Activated CD8-positive, alpha-beta memory T cell treated with anti-CD3 and anti-CD28 coated beads, Interleukin-2, amount 10 ng/mL, durations not matched to agents 7 days and 5 days (primary cell): ENCODE results near the gene SPATA24. TPM values are rescaled to one million over a fixed set of nuclear protein-coding genes. Genes with fewer than 3 reads are reported as not detected.

Experiments
- ATAC-seq: fragments of 150-1000 bp; cut with Tn5 transposase; one replicate; pipeline ENCODE4 v1.10.0; 2021; ENCODE audit warnings: moderate library complexity
- CTCF ChIA-PET: fragments of 350-600 bp; sonication (Branson Sonifier 250); formaldehyde crosslinking; loops from one replicate; lab custom pipeline; 2021; ENCODE audit warnings: antibody characterized with exemption; lab: Charles Lee
- DNase-seq: peaks from one replicate; pipeline ENCODE4 v3.0.0-alpha.2; 2020
- H3K27ac Mint-ChIP-seq: one replicate; pipeline ENCODE4 v1.8.0; 2021; ENCODE audit warnings: mild to moderate bottlenecking, mixed read lengths
- H3K27me3 Mint-ChIP-seq: one replicate; pipeline ENCODE4 v1.8.0; 2021; ENCODE audit warnings: mixed read lengths
- H3K36me3 Mint-ChIP-seq: one replicate; pipeline ENCODE4 v1.8.0; 2021; ENCODE audit warnings: mild to moderate bottlenecking, mixed read lengths
- H3K4me1 Mint-ChIP-seq: one replicate; pipeline ENCODE4 v1.8.0; 2021; ENCODE audit warnings: mixed read lengths
- H3K4me3 Mint-ChIP-seq: one replicate; pipeline ENCODE4 v1.8.0; 2021; ENCODE audit warnings: mild to moderate bottlenecking, moderate library complexity, mixed read lengths
- H3K9me3 Mint-ChIP-seq: one replicate; pipeline ENCODE4 v1.8.0; 2022; ENCODE audit warnings: low read depth, mixed read lengths
- total RNA-seq, 2 experiments: library from RNA; stranded (reverse); gene quantifications; one replicate each; pipeline ENCODE4 v1.2.3, GENCODE V29; 2021

The SPATA24 gene
- total RNA-seq, 2 experiments from 2014 or later: 5.8 to 6.2 TPM

DNA sequence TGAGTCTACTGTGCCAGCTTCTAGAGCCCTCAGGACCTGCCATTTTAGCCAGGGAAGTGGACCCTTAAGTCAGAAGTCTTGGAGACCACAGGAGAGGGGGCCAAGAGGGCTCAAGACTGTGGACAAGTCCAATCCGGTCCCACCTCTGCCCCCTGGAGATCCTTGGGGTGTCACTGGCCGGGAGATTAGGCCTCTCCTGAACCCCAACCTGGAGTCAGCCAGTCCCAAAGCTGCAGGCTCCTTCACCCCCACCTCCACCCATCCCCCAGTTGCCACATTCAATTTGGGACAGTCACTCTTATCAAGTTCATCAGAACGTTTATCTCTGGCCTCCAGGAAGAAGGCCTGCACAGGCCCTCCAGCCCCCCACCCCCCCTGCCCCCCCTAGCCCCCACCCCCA lies 21.1 kb downstream of the SPATA24 start:
- Mint-ChIP-seq H3K4me3 (no peak overlapping the region), H3K27me3 (no peaks in the 10 kb centered on the region), H3K9me3 (no peaks in the 10 kb centered on the region), H3K27ac (no peak overlapping the region), H3K4me1 (peaks cover 49% of the 10 kb centered on the region), H3K36me3 (no peaks in the 10 kb centered on the region)
- DNase-seq: no peak
- CTCF ChIA-PET: interaction anchor here (1.2 to 1.9 kb wide), 2 partner anchors 41 to 96 kb away, joined by 3 to 5 read pairs; partner anchors contain the start of gene PAIP2
- ATAC-seq: no peak

- CTCF ChIA-PET: interaction anchor here (1.0 to 1.9 kb wide), 3 partner anchors 19 to 95 kb away, joined by 3 to 5 read pairs (median 3); partner anchors contain the start of gene PAIP2
- no peak for ATAC-seq
- no peak for DNase-seq
Observed at GRCh38 chr5:139381837-139382761, 21.8 kb downstream of the SPATA24 start.

GRCh38 chr5:139379626-139380449 lies 24.1 kb downstream of the SPATA24 start:
- DNase-seq (no peak), ATAC-seq (no peak)
- CTCF ChIA-PET: no interaction called here
- H3K27ac Mint-ChIP-seq: no peak overlapping the region
- H3K4me1 Mint-ChIP-seq: peaks cover 26% of the 10 kb centered on the region
- H3K4me3 Mint-ChIP-seq: no peak overlapping the region
- no peaks in the 10 kb centered on the region for H3K9me3 Mint-ChIP-seq
- H3K36me3 Mint-ChIP-seq: peaks cover 3% of the 10 kb centered on the region
- no peaks in the 10 kb centered on the region for H3K27me3 Mint-ChIP-seq

More at GRCh38 chr5:139381837-139382761, 21.8 kb downstream of the SPATA24 start:
- H3K4me3 Mint-ChIP-seq: no peak overlapping the region
- no peak overlapping the region for H3K27ac Mint-ChIP-seq
- no peaks in the 10 kb centered on the region for H3K9me3 Mint-ChIP-seq
- H3K4me1 Mint-ChIP-seq: peaks cover 47% of the 10 kb centered on the region
- no peaks in the 10 kb centered on the region for H3K27me3 Mint-ChIP-seq
- H3K36me3 Mint-ChIP-seq: peaks cover 3% of the 10 kb centered on the region

GRCh38 chr5:139378941-139379361 lies 24.9 kb downstream of the SPATA24 start:
- no peaks in the 10 kb centered on the region for H3K9me3 Mint-ChIP-seq
- DNase-seq (no peak), ATAC-seq (no peak)
- H3K4me3 Mint-ChIP-seq: no peak overlapping the region
- no peak overlapping the region for H3K27ac Mint-ChIP-seq
- CTCF ChIA-PET: interaction anchor here (2.2 kb wide), 1 partner anchor 12 kb away, joined by 7 read pairs; no protein-coding TSS in a partner anchor
- peaks cover 19% of the 10 kb centered on the region for H3K4me1 Mint-ChIP-seq
- no peaks in the 10 kb centered on the region for H3K27me3 Mint-ChIP-seq
- H3K36me3 Mint-ChIP-seq: peaks cover 3% of the 10 kb centered on the region

GRCh38 chr5:139378101-139378825 lies 25.6 kb downstream of the SPATA24 start:
- CTCF ChIA-PET: interaction anchor here (2.2 kb wide), 1 partner anchor 13 kb away, joined by 7 read pairs; no protein-coding TSS in a partner anchor
- no peak for DNase-seq
- Mint-ChIP-seq H3K27me3 (no peaks in the 10 kb centered on the region), H3K27ac (no peak overlapping the region), H3K36me3 (peaks cover 10% of the 10 kb centered on the region), H3K4me1 (peaks cover 16% of the 10 kb centered on the region), H3K4me3 (no peak overlapping the region), H3K9me3 (no peaks in the 10 kb centered on the region)
- no peak for ATAC-seq

DNA sequence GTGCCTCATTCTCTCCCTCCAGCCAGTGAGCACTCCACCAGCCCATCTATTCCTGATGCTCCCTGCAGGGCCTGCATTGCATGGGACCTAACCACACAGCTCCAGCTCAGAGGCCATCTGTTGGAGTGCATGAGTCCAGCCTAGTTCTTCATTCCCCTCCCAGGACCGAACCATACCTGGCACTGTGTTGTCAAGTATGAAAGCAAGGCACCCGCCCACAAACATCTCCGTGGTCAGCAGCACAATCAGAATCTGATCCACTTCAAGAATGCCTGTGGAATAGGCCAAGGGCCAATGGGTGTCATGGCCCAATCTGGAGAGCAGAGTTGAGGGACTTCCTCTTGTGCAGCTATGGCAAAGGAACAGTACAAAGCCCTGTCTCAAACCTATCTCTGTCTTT lies 26.7 kb downstream of the SPATA24 start:
- CTCF ChIA-PET: interaction anchor here (2.2 to 2.3 kb wide), 2 partner anchors 11 to 14 kb away, joined by 6 to 7 read pairs; no protein-coding TSS in a partner anchor
- DNase-seq: no peak
- H3K27me3 Mint-ChIP-seq: no peaks in the 10 kb centered on the region
- no peak for ATAC-seq
- H3K4me3 Mint-ChIP-seq: no peak overlapping the region
- peaks cover 13% of the 10 kb centered on the region for H3K36me3 Mint-ChIP-seq
- H3K9me3 Mint-ChIP-seq: no peaks in the 10 kb centered on the region
- no peak overlapping the region for H3K27ac Mint-ChIP-seq
- H3K4me1 Mint-ChIP-seq: peaks cover 20% of the 10 kb centered on the region

DNA sequence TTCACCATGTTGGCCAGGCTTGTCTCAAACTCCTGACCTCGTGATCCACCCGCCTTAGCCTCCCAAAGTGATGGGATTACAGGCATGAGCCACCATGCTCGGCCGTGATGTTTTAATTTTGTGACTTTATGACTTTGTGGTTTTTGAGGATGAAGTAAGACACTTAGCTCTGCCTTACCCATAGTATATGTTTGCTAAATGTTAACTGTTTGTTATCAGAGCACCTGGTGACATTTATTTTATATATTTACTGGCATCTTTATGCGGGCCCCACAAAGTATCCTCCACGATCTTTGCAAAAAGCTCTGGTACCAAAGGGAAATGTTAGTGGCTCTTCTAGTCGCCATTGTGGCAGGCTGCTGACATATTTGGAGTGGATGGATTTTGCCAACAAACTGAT lies 27.5 kb downstream of the SPATA24 start:
- H3K9me3 Mint-ChIP-seq: no peaks in the 10 kb centered on the region
- ATAC-seq (no peak), DNase-seq (no peak)
- no peaks in the 10 kb centered on the region for H3K27me3 Mint-ChIP-seq
- CTCF ChIA-PET: interaction anchor here (1.0 to 2.3 kb wide), 2 partner anchors 12 to 34 kb away, joined by 4 to 6 read pairs; partner anchors contain the start of gene PAIP2
- H3K4me1 Mint-ChIP-seq: peaks cover 28% of the 10 kb centered on the region
- no peak overlapping the region for H3K4me3 Mint-ChIP-seq
- H3K36me3 Mint-ChIP-seq: peaks cover 17% of the 10 kb centered on the region
- H3K27ac Mint-ChIP-seq: no peak overlapping the region

GRCh38 chr5:139374909-139375308 lies 29.0 kb downstream of the SPATA24 start:
- ATAC-seq (no peak), DNase-seq (no peak)
- no peak overlapping the region for H3K4me3 Mint-ChIP-seq
- H3K27ac Mint-ChIP-seq: no peak overlapping the region
- peaks cover 21% of the 10 kb centered on the region for H3K36me3 Mint-ChIP-seq
- H3K27me3 Mint-ChIP-seq: no peaks in the 10 kb centered on the region
- CTCF ChIA-PET: interaction anchor here (1.2 kb wide), 1 partner anchor 29 kb away, joined by 5 read pairs; no protein-coding TSS in a partner anchor
- H3K4me1 Mint-ChIP-seq: peaks cover 38% of the 10 kb centered on the region
- no peaks in the 10 kb centered on the region for H3K9me3 Mint-ChIP-seq

DNA sequence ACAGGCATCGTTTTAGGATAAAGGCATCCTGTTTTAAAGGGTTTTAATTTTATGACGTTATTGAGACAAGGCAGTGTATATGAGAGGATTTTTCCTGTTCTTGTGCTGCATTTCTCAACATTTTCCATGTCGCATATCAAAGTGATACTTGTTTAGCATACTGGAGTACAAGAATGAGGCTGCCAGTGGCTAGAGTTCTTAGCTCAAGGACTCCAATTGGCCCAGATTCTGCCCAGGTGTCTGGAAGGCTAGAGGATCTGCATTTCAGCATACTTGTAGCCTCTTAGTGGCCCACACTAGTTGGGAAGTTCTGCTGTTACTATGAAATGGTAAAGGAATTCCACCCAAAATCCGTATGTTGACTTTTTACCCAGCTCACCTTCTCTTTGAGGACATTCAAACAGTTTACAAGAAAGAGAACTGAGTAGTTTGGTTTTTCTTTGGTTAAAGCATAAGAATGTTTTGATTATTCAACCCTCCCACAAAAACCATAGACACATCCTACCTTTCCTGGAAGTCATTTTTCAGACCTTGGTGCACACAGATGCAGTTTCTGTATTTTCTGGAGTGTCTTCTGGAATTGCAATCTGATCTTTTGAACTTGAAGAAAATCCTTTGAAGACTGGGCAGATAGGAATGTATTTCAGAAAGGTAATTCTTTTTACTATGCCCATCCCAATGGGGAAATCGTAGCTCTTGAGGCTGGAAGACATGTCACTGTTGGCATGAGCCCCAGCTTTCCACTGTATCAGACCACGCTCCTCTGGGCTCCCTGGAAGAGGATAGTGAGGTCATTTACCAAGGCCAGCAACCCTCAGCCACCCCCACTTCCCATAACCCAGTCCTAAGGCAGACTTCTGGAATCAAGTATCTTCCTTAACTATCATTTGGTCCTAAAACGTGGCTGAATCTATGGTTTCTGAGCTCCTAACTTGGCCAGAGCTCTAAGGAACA lies 32.1 kb downstream of the SPATA24 start:
- Mint-ChIP-seq H3K27ac (peak overlapping the region; percentile 76), H3K27me3 (no peaks in the 10 kb centered on the region), H3K4me1 (peaks cover 30% of the 10 kb centered on the region), H3K9me3 (no peaks in the 10 kb centered on the region), H3K4me3 (peak overlapping the region; percentile 21), H3K36me3 (peaks cover 23% of the 10 kb centered on the region)
- CTCF ChIA-PET: interaction anchor here (1.0 to 2.0 kb wide), 3 partner anchors 12 to 40 kb away, joined by 3 to 4 read pairs (median 3); partner anchors contain the start of gene PAIP2
- no peak for DNase-seq
- peak; percentile 54 for ATAC-seq

- H3K36me3 Mint-ChIP-seq: peaks cover 40% of the 10 kb centered on the region
- no peak overlapping the region for H3K4me3 Mint-ChIP-seq
- peaks cover 30% of the 10 kb centered on the region for H3K4me1 Mint-ChIP-seq
- H3K27me3 Mint-ChIP-seq: no peaks in the 10 kb centered on the region
- DNase-seq (no peak), ATAC-seq (no peak)
- CTCF ChIA-PET: interaction anchor here (0.9 to 4.6 kb wide), 7 partner anchors 15 to 118 kb away, joined by 3 to 14 read pairs (median 5); partner anchors contain the start of gene PAIP2
- no peaks in the 10 kb centered on the region for H3K9me3 Mint-ChIP-seq
- H3K27ac Mint-ChIP-seq: no peak overlapping the region
Observed at GRCh38 chr5:139369181-139369580, 34.7 kb downstream of the SPATA24 start.

GRCh38 chr5:139368613-139369012 lies 35.3 kb downstream of the SPATA24 start:
- H3K4me3 Mint-ChIP-seq: no peak overlapping the region
- H3K4me1 Mint-ChIP-seq: peaks cover 31% of the 10 kb centered on the region
- H3K9me3 Mint-ChIP-seq: no peaks in the 10 kb centered on the region
- ATAC-seq (no peak), DNase-seq (no peak)
- no peak overlapping the region for H3K27ac Mint-ChIP-seq
- CTCF ChIA-PET: interaction anchor here (0.8 to 4.6 kb wide), 5 partner anchors 16 to 118 kb away, joined by 3 to 14 read pairs (median 5); partner anchors contain the start of gene PAIP2
- peaks cover 43% of the 10 kb centered on the region for H3K36me3 Mint-ChIP-seq
- H3K27me3 Mint-ChIP-seq: no peaks in the 10 kb centered on the region
